Thoracic aorta (tissue), 2 donors: ENCODE results near the gene FCHO1. TPM values are rescaled to one million over a fixed set of nuclear protein-coding genes. Genes with fewer than 3 reads are reported as not detected.

Experiments
- ATAC-seq: fragments of 150-250 bp; one replicate; pipeline ENCODE4 v1.8.0; 2017; ENCODE audit warnings: low read depth; ENCODE audit not compliant: insufficient number of reproducible peaks, low FRiP score
- DNase-seq: peaks from one replicate; pipeline ENCODE4 v3.0.0-alpha.2; 2020; ENCODE audit warnings: low spot score
- H3K27ac ChIP-seq, 2 donors: fragments of 200-600 bp; sonication (generic); 1 replicate in 1 of 2; 2 replicates in 1 of 2; pipeline ENCODE4 v1.5.1; 2016; ENCODE audit warnings: mild to moderate bottlenecking in 2 of 2, moderate library complexity in 2 of 2
- H3K27me3 ChIP-seq: fragments of 200-600 bp; sonication (generic); replicated peaks from 2 replicates; pipeline ENCODE4 v1.6.0; 2016; ENCODE audit warnings: mild to moderate bottlenecking; ENCODE audit not compliant: insufficient read depth
- H3K36me3 ChIP-seq: fragments of 200-600 bp; sonication (generic); one replicate; pipeline ENCODE4 v1.5.1; 2016
- H3K4me1 ChIP-seq, 2 donors: fragments of 200-600 bp; sonication (generic); 1 replicate in 1 of 2; 2 replicates in 1 of 2; pipeline versions ENCODE4 v1.5.1 to v1.6.0; 2016; ENCODE audit warnings: low read depth in 2 of 2, mild to moderate bottlenecking in 1 of 2; ENCODE audit not compliant: control insufficient read depth in 1 of 2
- H3K4me3 ChIP-seq: fragments of 200-600 bp; sonication (generic); 2 replicates; pipeline ENCODE4 v1.5.1; 2016; ENCODE audit warnings: mild to moderate bottlenecking
- H3K9me3 ChIP-seq: fragments of 200-600 bp; sonication (generic); 2 replicates; pipeline ENCODE4 v1.5.1; 2016
- CTCF ChIP-seq: fragments of 200-600 bp; sonication (generic); IDR thresholded peaks from one replicate; pipeline ENCODE4 v1.5.1; 2019; ENCODE audit warnings: antibody characterized with exemption
- total RNA-seq, 2 donors: library from RNA; depleted of rRNA; stranded (reverse); fragments of >200 nt; gene quantifications; one replicate each; pipeline versions ENCODE4 v1.1.0 to v1.2.3, GENCODE V29; 2016

FCHO1 gene
- total RNA-seq, 2 donors from 2014 or later, result 8.5 to 8.9 TPM

GRCh38 chr19:17824339-17824738, 73.1 kb downstream of the FCHO1 start:
- Histone ChIP-seq H3K4me3 (no peak overlapping the region), H3K4me1 (no peaks in the 10 kb centered on the region), H3K9me3 (no peaks in the 10 kb centered on the region), H3K27me3 (no peaks in the 10 kb centered on the region), H3K27ac (no peak overlapping the region), H3K36me3 (no peaks in the 10 kb centered on the region)
- ATAC-seq (no peak), DNase-seq (no peak)
- no peak for TF ChIP-seq CTCF

- H3K4me1 ChIP-seq, result no peaks in the 10 kb centered on the region
- H3K4me3 ChIP-seq, result no peak overlapping the region
- H3K36me3 ChIP-seq, result no peaks in the 10 kb centered on the region
- TF ChIP-seq CTCF, result no peak
- no peaks in the 10 kb centered on the region for H3K9me3 ChIP-seq
- H3K27me3 ChIP-seq, result no peaks in the 10 kb centered on the region
- ATAC-seq (no peak), DNase-seq (no peak)
- H3K27ac ChIP-seq, result no peak overlapping the region
Measured at GRCh38 chr19:17826508-17827056, 75.3 kb downstream of the FCHO1 start.

- Histone ChIP-seq H3K4me3 (no peak overlapping the region), H3K36me3 (no peaks in the 10 kb centered on the region), H3K9me3 (no peaks in the 10 kb centered on the region), H3K27me3 (no peaks in the 10 kb centered on the region), H3K27ac (no peak overlapping the region), H3K4me1 (no peaks in the 10 kb centered on the region)
- no peak for DNase-seq
- ATAC-seq, result no peak
- TF ChIP-seq CTCF, result no peak
Measured at GRCh38 chr19:17829855-17830566, 78.7 kb downstream of the FCHO1 start.

- H3K4me3 ChIP-seq, result no peak overlapping the region
- no peak overlapping the region for H3K27ac ChIP-seq
- TF ChIP-seq CTCF, result no peak
- H3K4me1 ChIP-seq, result no peaks in the 10 kb centered on the region
- H3K27me3 ChIP-seq, result no peaks in the 10 kb centered on the region
- H3K9me3 ChIP-seq, result no peaks in the 10 kb centered on the region
- no peak for ATAC-seq
- DNase-seq, result no peak
- H3K36me3 ChIP-seq, result no peaks in the 10 kb centered on the region
Measured at GRCh38 chr19:17830567-17831418, 79.5 kb downstream of the FCHO1 start.

- H3K4me3 ChIP-seq, result no peak overlapping the region
- DNase-seq (no peak), ATAC-seq (no peak)
- no peak overlapping the region for H3K27ac ChIP-seq
- H3K4me1 ChIP-seq, result no peaks in the 10 kb centered on the region
- H3K27me3 ChIP-seq, result no peaks in the 10 kb centered on the region
- no peaks in the 10 kb centered on the region for H3K9me3 ChIP-seq
- TF ChIP-seq CTCF, result no peak
- H3K36me3 ChIP-seq, result no peaks in the 10 kb centered on the region
Measured at GRCh38 chr19:17831419-17831888, 80.2 kb downstream of the FCHO1 start.
